Measurements from ENCODE around the gene ISLR2.
A peak's percentile ranks its signal among the peaks of the same experiment; 100 is the strongest.

Gene ISLR2

DNA sequence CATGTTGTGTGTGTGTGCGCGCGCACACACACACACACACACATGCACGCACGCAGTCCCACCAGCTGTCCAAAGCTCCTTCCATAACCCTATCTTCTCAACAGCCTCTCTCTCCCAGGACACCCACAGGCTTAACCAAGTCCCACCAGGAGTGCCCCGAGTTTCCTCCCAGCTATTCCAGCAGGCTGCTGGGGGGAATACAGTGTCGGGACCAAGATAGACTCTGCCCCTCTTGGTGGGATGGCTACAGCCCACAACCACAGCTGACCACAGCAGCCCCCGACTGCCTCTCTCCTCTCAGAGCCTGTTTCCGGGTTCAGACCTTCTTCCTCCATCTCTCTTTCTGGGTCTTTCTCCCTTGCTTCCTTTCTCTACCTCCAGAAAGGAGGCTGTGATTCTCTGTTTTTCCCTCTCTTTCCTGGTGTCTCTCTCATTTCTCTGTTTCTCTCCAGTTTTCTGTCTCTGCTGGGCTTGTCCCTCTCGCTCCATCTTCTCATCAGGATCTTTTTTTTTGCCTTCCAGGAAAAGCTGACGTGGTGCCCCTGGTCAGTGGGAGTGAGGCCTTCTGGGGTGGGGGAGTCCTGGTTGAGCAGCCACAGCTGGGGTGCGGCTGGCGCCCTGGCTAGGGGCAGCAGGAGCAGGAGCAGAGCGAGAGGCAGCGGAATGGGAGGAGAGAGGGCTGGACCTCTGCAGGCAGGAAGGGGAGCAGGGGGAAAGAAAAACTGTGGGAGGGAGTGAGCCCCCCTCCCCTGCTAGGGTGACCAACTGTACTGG lies 39.9 kb downstream of the ISLR2 start:
- TF ChIP-seq ZNF292 (tag by site-specific recombination; IDR thresholded peaks at IDR 0.05; ENCODE audit: borderline replicate concordance, low read depth) (no peak), PRDM1 (tag by site-specific recombination; IDR thresholded peaks at IDR 0.05) (peak; percentile 43; the same call in 1 of the 2 replicates)
- Histone ChIP-seq H3K36me3 (ENCODE audit: control insufficient read depth in 2 of 2, insufficient read depth in 1 of 2, low read length in 2 of 2) (no peaks in the 10 kb centered on the region), H3K27ac (ENCODE audit: extremely low read depth, low read depth, low read length) (no peak overlapping the region), H3K4me3 (ENCODE audit: low read depth, low read length) (no peak overlapping the region), H3K4me1 (ENCODE audit: control insufficient read depth, insufficient read depth, low read length) (peaks cover 8% of the 10 kb centered on the region), H3K9me3 (ENCODE audit: control insufficient read depth, insufficient read depth, low read depth, low read length) (no peaks in the 10 kb centered on the region)
- POLR2A ChIA-PET: no interaction called here
- CTCF ChIA-PET: interaction anchor here (0.6 to 1.5 kb wide), 4 partner anchors 13 to 137 kb away, joined by 3 to 4 read pairs (median 3); no protein-coding TSS in a partner anchor

DNA sequence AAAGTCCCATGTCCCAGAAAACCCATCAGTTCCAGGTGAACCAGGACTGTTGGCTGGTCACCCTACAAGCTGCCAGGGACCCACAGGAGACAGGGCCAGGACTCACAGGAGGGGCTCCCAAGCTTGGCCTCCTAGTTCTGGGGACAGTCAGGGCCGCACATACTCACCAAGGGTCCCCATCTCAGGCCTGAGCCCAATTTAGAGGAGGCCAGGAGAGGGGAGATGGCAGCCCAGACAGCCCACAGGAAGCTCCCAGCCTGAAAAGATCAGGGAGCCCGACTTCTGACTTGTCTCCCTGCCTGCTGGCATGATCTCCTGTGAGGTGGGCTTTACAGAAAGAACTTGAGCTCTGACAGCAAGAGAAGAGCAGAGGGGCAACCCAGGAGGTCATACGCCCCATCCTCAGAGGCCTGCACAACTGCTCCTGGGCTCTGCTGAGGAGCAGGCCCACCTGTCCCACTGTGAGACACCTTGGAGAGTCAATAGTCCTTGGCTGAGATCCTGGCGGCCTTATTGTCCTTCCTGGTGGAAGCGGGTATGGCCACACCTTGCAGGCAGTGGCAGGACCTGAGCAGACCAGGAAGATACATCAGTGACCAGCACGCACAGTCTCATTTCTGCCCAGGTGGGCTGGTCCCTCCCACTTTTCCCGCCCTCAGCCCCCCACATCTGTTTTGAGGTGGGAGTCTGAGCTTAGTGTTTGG lies 40.6 kb downstream of the ISLR2 start:
- Histone ChIP-seq H3K27ac (ENCODE audit: extremely low read depth, low read depth, low read length) (no peak overlapping the region), H3K9me3 (ENCODE audit: control insufficient read depth, insufficient read depth, low read depth, low read length) (no peaks in the 10 kb centered on the region), H3K4me3 (ENCODE audit: low read depth, low read length) (no peak overlapping the region), H3K4me1 (ENCODE audit: control insufficient read depth, insufficient read depth, low read length) (peaks cover 8% of the 10 kb centered on the region), H3K36me3 (ENCODE audit: control insufficient read depth in 2 of 2, insufficient read depth in 1 of 2, low read length in 2 of 2) (no peaks in the 10 kb centered on the region)
- ChIA-PET CTCF (interaction anchor here (0.6 to 1.3 kb wide), 2 partner anchors 137 to 148 kb away, joined by 3 to 4 read pairs; no protein-coding TSS in a partner anchor), POLR2A (interaction anchor here (0.9 kb wide), 1 partner anchor 40 kb away, joined by 13 read pairs; the partner anchor contains the start of gene ISLR2)
- TF ChIP-seq ZFHX2 (tag by site-specific recombination; conservative IDR thresholded peaks at IDR 0.05): peak; percentile 43; the same call in 1 of the 2 replicates
- TF ChIP-seq WT1 (tag by site-specific recombination; IDR thresholded peaks at IDR 0.05): no peak
- peak; percentile 13; the same call in 1 of the 2 replicates for TF ChIP-seq EGR2 (tag by site-specific recombination; IDR thresholded peaks at IDR 0.05; ENCODE audit: low read depth)

DNA sequence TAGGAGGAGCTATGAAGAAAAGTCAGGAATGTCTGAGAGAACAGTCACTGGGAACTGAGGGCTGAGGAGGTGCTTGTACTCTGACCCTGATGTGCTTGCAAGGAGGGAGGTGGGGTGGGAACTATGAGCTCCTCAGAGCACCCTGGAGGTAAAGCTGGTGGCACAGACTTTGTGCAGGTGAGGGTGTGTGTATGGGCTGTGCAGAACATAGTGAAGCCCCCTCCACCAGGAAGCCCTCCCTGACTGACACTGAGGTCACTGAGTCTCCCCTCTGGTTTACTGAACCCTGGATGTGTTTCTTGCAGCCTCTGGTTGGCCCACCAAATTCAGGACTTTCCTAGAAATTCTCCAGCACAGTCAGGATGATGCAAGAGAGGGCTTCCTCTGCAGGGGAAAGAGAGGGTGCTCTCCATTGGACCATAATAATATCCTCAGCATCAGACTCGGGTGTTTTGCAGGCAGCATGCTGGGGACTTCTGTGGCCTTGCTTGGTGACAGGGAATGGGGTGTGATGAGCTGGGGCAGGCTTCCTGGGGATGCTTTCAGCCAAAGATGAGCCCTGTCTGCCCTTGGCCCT lies 41.7 kb downstream of the ISLR2 start:
- Histone ChIP-seq H3K36me3 (ENCODE audit: control insufficient read depth in 2 of 2, insufficient read depth in 1 of 2, low read length in 2 of 2) (no peaks in the 10 kb centered on the region), H3K4me1 (ENCODE audit: control insufficient read depth, insufficient read depth, low read length) (peaks cover 8% of the 10 kb centered on the region), H3K9me3 (ENCODE audit: control insufficient read depth, insufficient read depth, low read depth, low read length) (no peaks in the 10 kb centered on the region), H3K4me3 (ENCODE audit: low read depth, low read length) (no peak overlapping the region), H3K27ac (ENCODE audit: extremely low read depth, low read depth, low read length) (no peak overlapping the region)
- TF ChIP-seq, protein P1, sequence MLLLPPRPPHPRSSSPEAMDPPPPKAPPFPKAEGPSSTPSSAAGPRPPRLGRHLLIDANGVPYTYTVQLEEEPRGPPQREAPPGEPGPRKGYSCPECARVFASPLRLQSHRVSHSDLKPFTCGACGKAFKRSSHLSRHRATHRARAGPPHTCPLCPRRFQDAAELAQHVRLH (tag by site-specific recombination; IDR thresholded peaks at IDR 0.05): no peak
- no peak for TF ChIP-seq MYNN (tag by site-specific recombination; IDR thresholded peaks at IDR 0.05; ENCODE audit: borderline replicate concordance)
- no peak for TF ChIP-seq SCRT2 (tag by site-specific recombination; IDR thresholded peaks at IDR 0.05)
- TF ChIP-seq SP7 (tag by site-specific recombination; IDR thresholded peaks at IDR 0.05): no peak
- no peak for TF ChIP-seq BCL11A (tag by site-specific recombination; IDR thresholded peaks at IDR 0.05; ENCODE audit: low read depth)
- no peak for TF ChIP-seq ZFHX2 (tag by site-specific recombination; conservative IDR thresholded peaks at IDR 0.05)
- TF ChIP-seq ZIC2 (tag by site-specific recombination; IDR thresholded peaks at IDR 0.05): peak; percentile 7; the same call in 1 of the 2 replicates
- no peak for TF ChIP-seq ZNF626 (tag by site-specific recombination; IDR thresholded peaks at IDR 0.05)
- ChIA-PET POLR2A (interaction anchor here (0.9 to 1.1 kb wide), 2 partner anchors 42 to 43 kb away, joined by 3 to 13 read pairs; partner anchors contain the start of gene ISLR2), CTCF (interaction anchor here (0.6 to 1.6 kb wide), 3 partner anchors 10 to 63 kb away, joined by 3 read pairs; no protein-coding TSS in a partner anchor)

DNA sequence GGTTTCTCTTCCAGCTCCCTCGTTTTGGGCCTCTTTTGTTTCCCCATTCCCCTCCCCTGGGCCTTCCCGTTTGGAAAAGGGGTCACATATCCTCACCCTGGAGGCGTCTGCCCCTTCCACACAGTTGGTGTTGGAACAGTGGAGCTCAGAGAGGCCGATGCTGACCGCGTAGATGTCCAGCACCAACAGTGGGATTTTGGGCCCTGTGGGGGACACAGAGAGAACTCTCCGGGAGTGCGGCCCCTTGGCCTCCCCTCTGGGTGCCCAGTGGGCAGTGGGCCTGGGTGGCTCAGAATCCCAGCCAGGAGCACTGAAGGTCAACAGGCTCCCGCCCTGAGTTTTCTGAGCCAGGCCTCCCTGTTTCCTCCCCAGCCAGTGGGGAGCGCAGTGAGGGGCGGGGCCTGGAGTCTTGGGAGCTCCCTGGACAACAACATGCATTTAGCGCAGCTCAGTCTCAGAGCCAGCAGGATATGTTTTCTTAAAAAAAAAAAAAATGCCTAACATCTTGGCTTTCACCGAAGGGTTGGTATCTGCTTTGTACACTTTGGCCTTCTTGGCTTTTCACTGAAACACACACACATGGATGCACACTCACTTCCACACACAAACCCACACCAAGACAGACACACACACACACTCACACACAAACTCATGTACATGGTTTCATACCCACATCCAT lies 42.5 kb downstream of the ISLR2 start:
- ChIA-PET POLR2A (interaction anchor here (0.7 to 1.1 kb wide), 2 partner anchors 44 to 155 kb away, joined by 3 to 5 read pairs; no protein-coding TSS in a partner anchor), CTCF (interaction anchor here (0.6 to 1.6 kb wide), 3 partner anchors 11 to 89 kb away, joined by 3 read pairs; no protein-coding TSS in a partner anchor)
- no peak overlapping the region; the same call in 1 of the 2 replicates for H3K27ac ChIP-seq (ENCODE audit: extremely low read depth, low read depth, low read length)
- H3K36me3 ChIP-seq (ENCODE audit: control insufficient read depth in 2 of 2, insufficient read depth in 1 of 2, low read length in 2 of 2): no peaks in the 10 kb centered on the region
- peaks cover 14% of the 10 kb centered on the region for H3K4me1 ChIP-seq (ENCODE audit: control insufficient read depth, insufficient read depth, low read length)
- no peak overlapping the region for H3K4me3 ChIP-seq (ENCODE audit: low read depth, low read length)
- H3K9me3 ChIP-seq (ENCODE audit: control insufficient read depth, insufficient read depth, low read depth, low read length): no peaks in the 10 kb centered on the region
- TF ChIP-seq ZNF585B (tag by site-specific recombination; IDR thresholded peaks at IDR 0.05): no peak
- TF ChIP-seq, protein P2, sequence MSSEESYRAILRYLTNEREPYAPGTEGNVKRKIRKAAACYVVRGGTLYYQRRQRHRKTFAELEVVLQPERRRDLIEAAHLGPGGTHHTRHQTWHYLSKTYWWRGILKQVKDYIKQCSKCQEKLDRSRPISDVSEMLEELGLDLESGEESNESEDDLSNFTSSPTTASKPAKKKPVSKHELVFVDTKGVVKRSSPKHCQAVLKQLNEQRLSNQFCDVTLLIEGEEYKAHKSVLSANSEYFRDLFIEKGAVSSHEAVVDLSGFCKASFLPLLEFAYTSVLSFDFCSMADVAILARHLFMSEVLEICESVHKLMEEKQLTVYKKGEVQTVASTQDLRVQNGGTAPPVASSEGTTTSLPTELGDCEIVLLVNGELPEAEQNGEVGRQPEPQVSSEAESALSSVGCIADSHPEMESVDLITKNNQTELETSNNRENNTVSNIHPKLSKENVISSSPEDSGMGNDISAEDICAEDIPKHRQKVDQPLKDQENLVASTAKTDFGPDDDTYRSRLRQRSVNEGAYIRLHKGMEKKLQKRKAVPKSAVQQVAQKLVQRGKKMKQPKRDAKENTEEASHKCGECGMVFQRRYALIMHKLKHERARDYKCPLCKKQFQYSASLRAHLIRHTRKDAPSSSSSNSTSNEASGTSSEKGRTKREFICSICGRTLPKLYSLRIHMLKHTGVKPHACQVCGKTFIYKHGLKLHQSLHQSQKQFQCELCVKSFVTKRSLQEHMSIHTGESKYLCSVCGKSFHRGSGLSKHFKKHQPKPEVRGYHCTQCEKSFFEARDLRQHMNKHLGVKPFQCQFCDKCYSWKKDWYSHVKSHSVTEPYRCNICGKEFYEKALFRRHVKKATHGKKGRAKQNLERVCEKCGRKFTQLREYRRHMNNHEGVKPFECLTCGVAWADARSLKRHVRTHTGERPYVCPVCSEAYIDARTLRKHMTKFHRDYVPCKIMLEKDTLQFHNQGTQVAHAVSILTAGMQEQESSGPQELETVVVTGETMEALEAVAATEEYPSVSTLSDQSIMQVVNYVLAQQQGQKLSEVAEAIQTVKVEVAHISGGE (tag by site-specific recombination; conservative IDR thresholded peaks at IDR 0.05; ENCODE audit: low read depth): no peak
- TF ChIP-seq ZNF2 (tag by site-specific recombination; IDR thresholded peaks at IDR 0.05): 0 out of 2 replicates have a peak, but pooled peaks have one; percentile 31
- no peak for TF ChIP-seq TRIM28 (IDR thresholded peaks at IDR 0.05; ENCODE audit: borderline replicate concordance, low read length)
- no peak for TF ChIP-seq ZNF510 (tag by site-specific recombination; IDR thresholded peaks at IDR 0.05; ENCODE audit: insufficient replicate concordance)
- no peak for TF ChIP-seq ZFP37 (tag by site-specific recombination; IDR thresholded peaks at IDR 0.05)
- TF ChIP-seq ZNF792 (tag by site-specific recombination; IDR thresholded peaks at IDR 0.05): no peak
- TF ChIP-seq YY2 (tag by site-specific recombination; IDR thresholded peaks at IDR 0.05): no peak
- TF ChIP-seq ZNF473 (tag by site-specific recombination; IDR thresholded peaks at IDR 0.05): 0 out of 2 replicates have a peak, but pooled peaks have one; percentile 30

Data from HEK293 (cell line).